Gastrocnemius medialis (tissue), 4 donors: Measurements from ENCODE around the gene SCAF11. TPM values are rescaled to one million over a fixed set of nuclear protein-coding genes. Genes with fewer than 3 reads are reported as not detected.
A peak's percentile ranks its signal among the peaks of the same experiment; 100 is the strongest.

Source experiments
- ATAC-seq, 2 donors: fragments of 150-250 bp; one replicate each; pipeline ENCODE4 v1.9.1; 2016
- DNase-seq, 2 donors: peaks; one replicate each; pipeline ENCODE4 v3.0.0-alpha.2; 2019
- H3K27ac ChIP-seq, 4 donors: fragments of 200-600 bp; sonication (generic); 1 replicate in 1 of 4; 2 replicates in 3 of 4; pipeline ENCODE4 v1.5.1; 2016 to 2018; ENCODE audit warnings: mild to moderate bottlenecking in 2 of 4, moderate library complexity in 1 of 4
- H3K27me3 ChIP-seq, 3 donors: fragments of 200-600 bp; sonication (generic) in 2 of 3; 1 replicate in 1 of 3; 2 replicates in 2 of 3; pipeline versions ENCODE4 v1.5.1 to v1.6.0; 2016 to 2019; ENCODE audit warnings: mild to moderate bottlenecking in 1 of 3, moderate library complexity in 1 of 3
- H3K36me3 ChIP-seq, 2 donors: fragments of 200-600 bp; sonication (generic) in 1 of 2; one replicate each; pipeline ENCODE4 v1.5.1; 2017 to 2018
- H3K4me1 ChIP-seq, 2 donors: fragments of 200-600 bp; sonication (generic) in 1 of 2; one replicate each; pipeline ENCODE4 v1.5.1; 2016 to 2017; ENCODE audit warnings: mild to moderate bottlenecking in 2 of 2
- H3K4me3 ChIP-seq, 4 donors: fragments of 200-600 bp; sonication (generic) in 3 of 4; 1 replicate in 1 of 4; 2 replicates in 3 of 4; pipeline ENCODE4 v1.5.1; 2016 to 2019; ENCODE audit warnings: mild to moderate bottlenecking in 2 of 4
- H3K9me3 ChIP-seq, 3 donors: fragments of 200-600 bp; sonication (generic) in 2 of 3; 1 replicate in 1 of 3; 2 replicates in 2 of 3; pipeline ENCODE4 v1.5.1; 2016 to 2019
- POLR2A ChIP-seq, 2 donors: fragments of 450-650 bp; IDR thresholded peaks; one replicate each; pipeline ENCODE4 v1.6.1; 2017; ENCODE audit warnings: antibody characterized with exemption in 2 of 2, mild to moderate bottlenecking in 2 of 2, moderate library complexity in 2 of 2
- in situ Hi-C, 4 donors: fragments of 200-750 bp; cut with MboI; loops; one replicate each; pipeline versions ENCODE4 v1.15.0 to v1.8.0; 2017; ENCODE audit warnings: low sequenced_read_pairs in 4 of 4
- intact Hi-C: fragments of 100-400 bp; cut with DNase I; formaldehyde crosslinking; loops from one replicate; pipeline ENCODE4 v1.15.1; 2023; ENCODE audit warnings: low total_unique reads
- total RNA-seq, 4 donors: library from RNA; depleted of rRNA; stranded (reverse); fragments of >200 nt; gene quantifications; one replicate each; pipeline versions ENCODE4 v1.1.0 to v1.2.3, GENCODE V29; 2016
- TF ChIP-seq, protein P1 (sequence below), 5 experiments: fragments of 450-650 bp in 3 of 5; fragments of 200-600 bp in 2 of 5; sonication (generic) in 2 of 5; IDR thresholded peaks in 4 of 5; conservative IDR thresholded peaks in 1 of 5; 1 replicate in 4 of 5; 2 replicates in 1 of 5; pipeline ENCODE4 v1.5.1; 2016 to 2019; ENCODE audit warnings: antibody characterized with exemption in 5 of 5, mild to moderate bottlenecking in 3 of 5, moderate library complexity in 3 of 5

Gene SCAF11
- total RNA-seq, 4 donors from 2014 or later, result 69.9 to 101 (median 97.7) TPM

GRCh38 chr12:45962553-45963325 lies 27.6 kb downstream of the SCAF11 start:
- Histone ChIP-seq H3K27me3 (no peaks in the 10 kb centered on the region), H3K36me3 (no peaks in the 10 kb centered on the region), H3K4me3 (no peak overlapping the region), H3K4me1 (peaks cover 37 to 50% of the 10 kb centered on the region in 2 donors), H3K9me3 (no peaks in the 10 kb centered on the region), H3K27ac (no peak overlapping the region)
- in situ Hi-C loops (loop anchor here in 1 of 4 donors (25.0 kb wide), 1 partner anchor 200 kb away; no protein-coding TSS in a partner anchor), intact Hi-C loops (no loop called here)
- no peak for ATAC-seq
- TF ChIP-seq, protein P1, sequence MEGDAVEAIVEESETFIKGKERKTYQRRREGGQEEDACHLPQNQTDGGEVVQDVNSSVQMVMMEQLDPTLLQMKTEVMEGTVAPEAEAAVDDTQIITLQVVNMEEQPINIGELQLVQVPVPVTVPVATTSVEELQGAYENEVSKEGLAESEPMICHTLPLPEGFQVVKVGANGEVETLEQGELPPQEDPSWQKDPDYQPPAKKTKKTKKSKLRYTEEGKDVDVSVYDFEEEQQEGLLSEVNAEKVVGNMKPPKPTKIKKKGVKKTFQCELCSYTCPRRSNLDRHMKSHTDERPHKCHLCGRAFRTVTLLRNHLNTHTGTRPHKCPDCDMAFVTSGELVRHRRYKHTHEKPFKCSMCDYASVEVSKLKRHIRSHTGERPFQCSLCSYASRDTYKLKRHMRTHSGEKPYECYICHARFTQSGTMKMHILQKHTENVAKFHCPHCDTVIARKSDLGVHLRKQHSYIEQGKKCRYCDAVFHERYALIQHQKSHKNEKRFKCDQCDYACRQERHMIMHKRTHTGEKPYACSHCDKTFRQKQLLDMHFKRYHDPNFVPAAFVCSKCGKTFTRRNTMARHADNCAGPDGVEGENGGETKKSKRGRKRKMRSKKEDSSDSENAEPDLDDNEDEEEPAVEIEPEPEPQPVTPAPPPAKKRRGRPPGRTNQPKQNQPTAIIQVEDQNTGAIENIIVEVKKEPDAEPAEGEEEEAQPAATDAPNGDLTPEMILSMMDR (IDR thresholded peaks at IDR 0.05 in 4 of 5, conservative IDR thresholded peaks at IDR 0.05 in 1 of 5), result no peak
- no peak for TF ChIP-seq POLR2A (IDR thresholded peaks at IDR 0.05)
- no peak for DNase-seq

- in situ Hi-C loops (loop anchor here in 1 of 4 donors (25.0 kb wide), 1 partner anchor 197 kb away; no protein-coding TSS in a partner anchor), intact Hi-C loops (no loop called here)
- Histone ChIP-seq H3K27me3 (no peaks in the 10 kb centered on the region), H3K27ac (peak overlapping the region in 3 of 4 donors; percentile 5 to 51 (median 42)), H3K4me3 (no peak overlapping the region), H3K36me3 (no peaks in the 10 kb centered on the region), H3K4me1 (peaks cover 13 to 23% of the 10 kb centered on the region in 2 donors), H3K9me3 (no peaks in the 10 kb centered on the region)
- DNase-seq, result no peak
- TF ChIP-seq, protein P1 (IDR thresholded peaks at IDR 0.05 in 4 of 5, conservative IDR thresholded peaks at IDR 0.05 in 1 of 5), result no peak
- TF ChIP-seq POLR2A (IDR thresholded peaks at IDR 0.05), result no peak
- ATAC-seq, result no peak
These were observed 30.6 kb downstream of the SCAF11 start for GRCh38 chr12:45959728-45960127.

GRCh38 chr12:45959025-45959424 lies 31.3 kb downstream of the SCAF11 start:
- peak overlapping the region in 1 of 4 donors; percentile 5 for H3K27ac ChIP-seq
- H3K4me3 ChIP-seq, result no peak overlapping the region
- peaks cover 13 to 23% of the 10 kb centered on the region in 2 donors for H3K4me1 ChIP-seq
- intact Hi-C loops, result no loop called here
- H3K27me3 ChIP-seq, result no peaks in the 10 kb centered on the region
- in situ Hi-C loops, result loop anchor here in 1 of 4 donors (25.0 kb wide), 1 partner anchor 197 kb away; no protein-coding TSS in a partner anchor
- H3K36me3 ChIP-seq, result no peaks in the 10 kb centered on the region
- ATAC-seq, result no peak
- DNase-seq, result no peak
- TF ChIP-seq, protein P1 (IDR thresholded peaks at IDR 0.05 in 4 of 5, conservative IDR thresholded peaks at IDR 0.05 in 1 of 5), result no peak
- no peak for TF ChIP-seq POLR2A (IDR thresholded peaks at IDR 0.05)
- no peaks in the 10 kb centered on the region for H3K9me3 ChIP-seq

GRCh38 chr12:45948546-45948945 lies 41.8 kb downstream of the SCAF11 start:
- ATAC-seq (no peak), DNase-seq (no peak)
- Histone ChIP-seq H3K27ac (no peak overlapping the region), H3K4me3 (no peak overlapping the region), H3K9me3 (no peaks in the 10 kb centered on the region), H3K27me3 (no peaks in the 10 kb centered on the region), H3K36me3 (peaks cover 0 to 35% of the 10 kb centered on the region in 2 donors), H3K4me1 (no peaks in the 10 kb centered on the region)
- intact Hi-C loops, result no loop called here
- TF ChIP-seq POLR2A (IDR thresholded peaks at IDR 0.05), result no peak
- TF ChIP-seq, protein P1 (IDR thresholded peaks at IDR 0.05 in 4 of 5, conservative IDR thresholded peaks at IDR 0.05 in 1 of 5), result no peak
- in situ Hi-C loops, result no loop called here
